Spleen (tissue), 7 donors: ENCODE results near the gene FAM25A.
"Not testable (repeated sequence)": the region's sequence is repeated elsewhere in the genome, so short reads cannot be mapped to it uniquely, and the experiment has no call there.

Source experiments
- POLR2AphosphoS5 ChIP-seq, 3 donors: sonication (generic); formaldehyde crosslinking; IDR thresholded peaks; one replicate each; pipeline ENCODE4 v1.5.1; 2017; ENCODE audit warnings: antibody characterized with exemption in 3 of 3
- TF ChIP-seq, protein P1 (sequence below), 11 experiments: fragments of 200-600 bp in 7 of 11; fragments of 450-650 bp in 4 of 11; sonication (generic) in 4 of 11; IDR thresholded peaks in 8 of 11; conservative IDR thresholded peaks in 3 of 11; 1 replicate in 7 of 11; 2 replicates in 4 of 11; pipeline versions ENCODE4 v1.4.0 to v1.8.0; 2016 to 2021; ENCODE audit warnings: antibody characterized with exemption in 11 of 11, inconsistent platforms in 4 of 11, mild to moderate bottlenecking in 1 of 11
- donor health status: DM: no; HTN: no; CAD: no; lungs with moderate emphysema.
- donor health status: DM: no; HTN: no; CAD: no.
- donor health status: DM: no; HTN: no; CAD: no.

DNA sequence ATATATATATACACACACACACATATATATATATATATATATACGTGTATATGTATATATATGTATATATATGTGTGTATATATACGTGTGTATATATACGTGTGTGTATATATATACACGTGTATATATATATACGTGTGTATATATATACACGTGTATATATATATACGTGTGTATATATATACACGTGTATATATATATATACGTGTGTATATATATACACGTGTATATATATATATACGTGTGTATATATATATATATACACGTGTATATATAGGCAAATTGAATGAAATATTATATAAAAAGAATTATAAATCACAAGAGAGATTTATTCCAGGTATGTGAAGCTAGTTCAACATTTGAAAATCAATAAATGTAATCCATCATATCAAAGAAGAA is 28.7 kb upstream of the FAM25A start:
- TF ChIP-seq, protein P1, sequence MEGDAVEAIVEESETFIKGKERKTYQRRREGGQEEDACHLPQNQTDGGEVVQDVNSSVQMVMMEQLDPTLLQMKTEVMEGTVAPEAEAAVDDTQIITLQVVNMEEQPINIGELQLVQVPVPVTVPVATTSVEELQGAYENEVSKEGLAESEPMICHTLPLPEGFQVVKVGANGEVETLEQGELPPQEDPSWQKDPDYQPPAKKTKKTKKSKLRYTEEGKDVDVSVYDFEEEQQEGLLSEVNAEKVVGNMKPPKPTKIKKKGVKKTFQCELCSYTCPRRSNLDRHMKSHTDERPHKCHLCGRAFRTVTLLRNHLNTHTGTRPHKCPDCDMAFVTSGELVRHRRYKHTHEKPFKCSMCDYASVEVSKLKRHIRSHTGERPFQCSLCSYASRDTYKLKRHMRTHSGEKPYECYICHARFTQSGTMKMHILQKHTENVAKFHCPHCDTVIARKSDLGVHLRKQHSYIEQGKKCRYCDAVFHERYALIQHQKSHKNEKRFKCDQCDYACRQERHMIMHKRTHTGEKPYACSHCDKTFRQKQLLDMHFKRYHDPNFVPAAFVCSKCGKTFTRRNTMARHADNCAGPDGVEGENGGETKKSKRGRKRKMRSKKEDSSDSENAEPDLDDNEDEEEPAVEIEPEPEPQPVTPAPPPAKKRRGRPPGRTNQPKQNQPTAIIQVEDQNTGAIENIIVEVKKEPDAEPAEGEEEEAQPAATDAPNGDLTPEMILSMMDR (IDR thresholded peaks at IDR 0.05 in 8 of 11, conservative IDR thresholded peaks at IDR 0.05 in 3 of 11), result not testable (repeated sequence)
- not testable (repeated sequence) for TF ChIP-seq POLR2AphosphoS5 (IDR thresholded peaks at IDR 0.05)
